HepG2 (cell line): ENCODE results near the gene SEC14L1. TPM values are rescaled to one million over a fixed set of nuclear protein-coding genes. Genes with fewer than 3 reads are reported as not detected.

Source experiments
- ATRX ChIP-seq: sonication (generic); formaldehyde crosslinking; IDR thresholded peaks from 2 replicates; pipeline ENCODE4 v1.4.0; 2020; ENCODE audit warnings: missing genetic modification reagents, borderline replicate concordance
- CBX2 ChIP-seq, 2 experiments: fragments of 200-600 bp in 1 of 2; sonication (generic); formaldehyde crosslinking in 1 of 2; IDR thresholded peaks; 2 replicates each; pipeline versions ENCODE4 v1.7.0 to v1.8.1; 2018 to 2022; ENCODE audit warnings: low read depth in 2 of 2, low read length in 1 of 2, mild to moderate bottlenecking in 1 of 2, missing genetic modification reagents in 1 of 2
- FOSL1 ChIP-seq: sonication (generic); formaldehyde crosslinking; IDR thresholded peaks from 2 replicates; pipeline ENCODE4 v1.9.0; 2021; ENCODE audit warnings: missing genetic modification reagents, borderline replicate concordance
- GABPB1 ChIP-seq: IDR thresholded peaks from 2 replicates; pipeline ENCODE4 v1.6.1; 2016; ENCODE audit warnings: mild to moderate bottlenecking, missing genetic modification reagents, moderate library complexity, missing compliant biosample characterization
- HOXA9 ChIP-seq: sonication (generic); formaldehyde crosslinking; IDR thresholded peaks from 2 replicates; pipeline ENCODE4 v1.8.1; 2022; ENCODE audit warnings: missing genetic modification reagents, mild to moderate bottlenecking, moderate library complexity, borderline replicate concordance
- MLXIP ChIP-seq: sonication (generic); formaldehyde crosslinking; IDR thresholded peaks from 2 replicates; pipeline ENCODE4 v1.9.0; 2021; ENCODE audit warnings: missing genetic modification reagents, borderline replicate concordance
- NR3C1 ChIP-seq: sonication (generic); formaldehyde crosslinking; IDR thresholded peaks from 2 replicates; pipeline ENCODE4 v1.4.0; 2020; ENCODE audit warnings: missing genetic modification reagents
- PITX1 ChIP-seq: sonication (generic); formaldehyde crosslinking; IDR thresholded peaks from 2 replicates; pipeline ENCODE4 v1.5.1; 2020; ENCODE audit warnings: mild to moderate bottlenecking, missing genetic modification reagents
- POLR2A ChIP-seq, 2 experiments: IDR thresholded peaks; 2 replicates each; pipeline ENCODE4 v1.6.1; 2011; ENCODE audit warnings: low read depth in 2 of 2, low read length in 2 of 2, mild to moderate bottlenecking in 1 of 2, moderate library complexity in 1 of 2; ENCODE audit not compliant: insufficient read depth in 1 of 2
- RBAK ChIP-seq: sonication (generic); formaldehyde crosslinking; IDR thresholded peaks from 2 replicates; pipeline ENCODE4 v1.5.1; 2020; ENCODE audit warnings: mild to moderate bottlenecking, missing genetic modification reagents
- SATB2 ChIP-seq: sonication (generic); formaldehyde crosslinking; IDR thresholded peaks from 2 replicates; pipeline ENCODE4 v1.5.0; 2020; ENCODE audit warnings: missing genetic modification reagents
- SMYD3 ChIP-seq: sonication (generic); formaldehyde crosslinking; IDR thresholded peaks from 2 replicates; pipeline ENCODE4 v1.8.1; 2023; ENCODE audit warnings: mild to moderate bottlenecking, missing genetic modification reagents
- SP2 ChIP-seq: sonication (generic); formaldehyde crosslinking; IDR thresholded peaks from 2 replicates; pipeline ENCODE4 v1.5.1; 2020; ENCODE audit warnings: mild to moderate bottlenecking, missing genetic modification reagents
- TOE1 ChIP-seq: sonication (generic); formaldehyde crosslinking; IDR thresholded peaks from 2 replicates; pipeline ENCODE4 v1.4.0; 2020; ENCODE audit warnings: mild to moderate bottlenecking, missing genetic modification reagents
- TRAFD1 ChIP-seq: sonication (generic); formaldehyde crosslinking; IDR thresholded peaks from 2 replicates; pipeline ENCODE4 v1.5.1; 2020; ENCODE audit warnings: missing genetic modification reagents, mild to moderate bottlenecking, borderline replicate concordance
- WIZ ChIP-seq: sonication (generic); formaldehyde crosslinking; IDR thresholded peaks from 2 replicates; pipeline ENCODE4 v1.5.1; 2020; ENCODE audit warnings: mild to moderate bottlenecking, missing genetic modification reagents
- ZFP36L2 ChIP-seq: sonication (generic); formaldehyde crosslinking; IDR thresholded peaks from 2 replicates; pipeline ENCODE4 v1.4.0; 2020; ENCODE audit warnings: missing genetic modification reagents
- ZFP41 ChIP-seq: sonication (generic); formaldehyde crosslinking; IDR thresholded peaks from 2 replicates; pipeline ENCODE4 v1.4.0; 2020; ENCODE audit warnings: mild to moderate bottlenecking, missing genetic modification reagents, borderline replicate concordance
- ZFP90 ChIP-seq: sonication (generic); formaldehyde crosslinking; IDR thresholded peaks from 2 replicates; pipeline ENCODE4 v1.8.0; 2022; ENCODE audit warnings: missing genetic modification reagents, mild to moderate bottlenecking, inconsistent platforms, borderline replicate concordance
- ZFY ChIP-seq: sonication (generic); formaldehyde crosslinking; IDR thresholded peaks from 2 replicates; pipeline ENCODE4 v1.4.0; 2020; ENCODE audit warnings: missing genetic modification reagents
- ZMYM2 ChIP-seq: sonication (generic); formaldehyde crosslinking; IDR thresholded peaks from 2 replicates; pipeline ENCODE4 v1.8.0; 2022; ENCODE audit warnings: mild to moderate bottlenecking, missing genetic modification reagents
- ZNF580 ChIP-seq: IDR thresholded peaks from 2 replicates; pipeline ENCODE4 v1.6.1; 2016; ENCODE audit warnings: low read depth, borderline replicate concordance
- ZNF749 ChIP-seq: sonication (generic); formaldehyde crosslinking; IDR thresholded peaks from 2 replicates; pipeline ENCODE4 v1.8.0; 2022; ENCODE audit warnings: mild to moderate bottlenecking, missing genetic modification reagents, moderate library complexity, borderline replicate concordance
- ZSCAN5A ChIP-seq: sonication (generic); formaldehyde crosslinking; IDR thresholded peaks from 2 replicates; pipeline ENCODE4 v1.8.0; 2022; ENCODE audit warnings: mild to moderate bottlenecking, missing genetic modification reagents, borderline replicate concordance
- ZZZ3 ChIP-seq: sonication (generic); formaldehyde crosslinking; IDR thresholded peaks from 2 replicates; pipeline ENCODE4 v1.4.0; 2020; ENCODE audit warnings: missing genetic modification reagents, mild to moderate bottlenecking, borderline replicate concordance
- polyA plus RNA-seq, 8 experiments: library from polyadenylated mRNA; depleted of rRNA in 3 of 8; stranded (reverse) in 7 of 8; unstranded in 1 of 8; fragments of >200 nt; fragmentation: Illumina TruSeq in 4 of 8; extraction: Trizol in 4 of 8; gene quantifications; 2 replicates each; pipeline versions ENCODE4 v1.2.1 to v1.2.3, GENCODE V29; 2011 to 2016; ENCODE audit warnings: low read depth in 4 of 8, missing spikeins in 1 of 8, mixed read lengths in 1 of 8; ENCODE audit not compliant: insufficient read depth in 1 of 8
- total RNA-seq, 5 experiments: library from RNA; depleted of rRNA; stranded (reverse); fragments of >200 nt; fragmentation: Illumina TruSeq; extraction: Trizol; gene quantifications; 2 replicates each; pipeline ENCODE4 v1.2.3, GENCODE V29; 2016; ENCODE audit warnings: low read depth in 1 of 5

Gene SEC14L1
- total and polyA plus RNA-seq, 2 of the 13 experiments (the other 11 are each of a cell fraction or from before 2014, with no cell fraction given), result 26.3 to 43.9 TPM

- TF ChIP-seq ATRX (no peak), MLXIP (CRISPR knock-in tag) (no peak), ZFP36L2 (CRISPR knock-in tag) (no peak), ZMYM2 (no peak), ZFP90 (CRISPR knock-in tag) (no peak), NR3C1 (no peak), TOE1 (CRISPR knock-in tag) (no peak), WIZ (no peak), ZNF580 (CRISPR knock-in tag) (peak; percentile 65; the same call in 1 of the 2 replicates), GABPB1 (CRISPR knock-in tag) (peak; percentile 36; the same call in 1 of the 2 replicates), ZNF749 (no peak), SMYD3 (CRISPR knock-in tag) (peak; percentile 79; the same call in 1 of the 2 replicates), ZZZ3 (CRISPR knock-in tag) (no peak), CBX2 (IDR thresholded peaks at IDR 0.05; ENCODE audit: low read depth, low read length) (no peak), CBX2 (CRISPR knock-in tag; IDR thresholded peaks at IDR 0.05; ENCODE audit: low read depth) (no peak), HOXA9 (CRISPR knock-in tag) (no peak), PITX1 (CRISPR knock-in tag) (peak; percentile 39; the same call in 1 of the 2 replicates), FOSL1 (CRISPR knock-in tag) (no peak), ZSCAN5A (CRISPR knock-in tag) (0 out of 2 replicates have a peak, but pooled peaks have one; percentile 17), TRAFD1 (CRISPR knock-in tag) (no peak), ZFY (CRISPR knock-in tag) (peak; percentile 60), SP2 (CRISPR knock-in tag) (no peak), ZFP41 (CRISPR knock-in tag) (no peak), POLR2A (IDR thresholded peaks at IDR 0.05; ENCODE audit: insufficient read depth in 1 of 2, low read depth in 2 of 2, low read length in 2 of 2) (no peak; a peak in 1 of 4 replicates), SATB2 (CRISPR knock-in tag) (no peak), RBAK (CRISPR knock-in tag) (no peak)
These were observed 67.5 kb downstream of the SEC14L1 start (continued) for GRCh38 chr17:77208217-77208808.
